ENCODE data around the gene SLC49A3. TPM values are rescaled to one million over a fixed set of nuclear protein-coding genes. Genes with fewer than 3 reads are reported as not detected.
"Not testable (repeated sequence)": the region's sequence is repeated elsewhere in the genome, so short reads cannot be mapped to it uniquely, and the experiment has no call there.

SLC49A3 gene
- 3.9 and 5.1 TPM in 2 replicates for total RNA-seq
- 0.42 and 0.62 TPM in 2 replicates for polyA plus RNA-seq
- 0.99 and 1.1 TPM in 2 replicates for polyA plus RNA-seq (2012)
- polyA minus RNA-seq (ENCODE audit: low replicate concordance) = 0.30 and 0.35 TPM in 2 replicates

DNA sequence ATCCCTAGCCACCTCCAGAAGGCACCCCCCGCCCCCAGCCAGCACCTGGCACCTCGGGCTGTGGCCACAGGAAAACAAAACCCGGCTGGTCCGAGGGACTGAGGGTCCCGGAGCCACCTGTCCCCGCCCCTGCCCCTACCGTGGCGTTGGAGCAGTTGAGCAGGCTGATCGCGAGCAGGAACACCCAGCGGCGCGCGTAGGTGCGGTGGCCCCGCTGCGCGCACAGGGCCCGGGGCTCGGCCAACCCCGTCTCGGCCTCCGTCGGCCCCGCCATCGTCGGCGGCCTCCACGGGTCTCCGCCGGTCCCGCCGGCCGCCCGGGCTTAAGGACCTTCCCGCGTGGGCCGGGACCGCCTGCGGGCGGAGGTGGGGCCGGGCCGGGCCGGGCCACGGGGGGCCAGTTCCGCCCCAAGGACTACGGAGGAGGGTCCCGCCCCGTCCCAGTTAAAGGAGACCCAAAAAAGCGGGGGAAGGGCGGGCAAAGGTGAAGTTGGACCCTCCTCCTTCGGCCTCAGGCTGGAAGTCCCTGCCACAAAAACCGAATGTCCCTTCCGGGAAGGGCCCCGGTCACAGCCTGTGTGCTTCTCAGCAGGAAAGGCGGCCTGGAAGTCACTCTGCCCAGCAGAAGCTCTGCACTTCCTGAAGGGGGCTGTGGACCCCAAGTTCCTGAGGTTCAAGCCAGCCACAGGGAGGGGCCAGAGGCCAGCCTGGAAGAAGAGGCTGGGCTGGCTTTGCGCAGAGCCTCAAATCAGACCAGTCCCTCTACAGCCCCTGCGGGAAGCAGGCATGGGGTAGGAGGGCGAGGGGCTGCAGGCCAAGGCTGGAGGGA, at the start of gene SLC49A3:
TSS of gene SLC49A3 (minus strand) at position 298 of the 828 bp plus-strand sequence. CDS start at position 274, 24 bp downstream.
- Histone ChIP-seq H4K20me1 (ENCODE audit: control insufficient read depth, extremely low read depth, insufficient read depth, low read length) (no peaks in the 10 kb centered on the region), H3K79me2 (ENCODE audit: control insufficient read depth, insufficient read depth, low read length) (no peaks in the 10 kb centered on the region), H3K4me3 (replicated peaks in 1 of 4; ENCODE audit: control extremely low read depth in 1 of 4, insufficient read depth in 1 of 4, low read depth in 3 of 4, low read length in 4 of 4) (peak within 1 kb of the TSS in 2 of 4 experiments; percentile 12 to 40), H3K9me3 (ENCODE audit: control insufficient read depth, insufficient read depth, low read depth, low read length) (no peaks in the 10 kb centered on the region), H3K27ac (ENCODE audit: insufficient read depth, low read length) (peak within 1 kb of the TSS; percentile 25), H3K4me1 (ENCODE audit: control insufficient read depth, extremely low read depth, insufficient read depth, low read length) (peaks cover 8% of the 10 kb centered on the region), H3K36me3 (ENCODE audit: control insufficient read depth, insufficient read depth, low read length) (no peaks in the 10 kb centered on the region), H3K4me2 (ENCODE audit: extremely low read depth, insufficient read depth, low read length) (peak within 1 kb of the TSS; percentile 51), H2AFZ (ENCODE audit: low read length) (peak within 1 kb of the TSS; percentile 62), H3K27me3 (ENCODE audit: control insufficient read depth, insufficient read depth, low read length) (no peaks in the 10 kb centered on the region), H3K9ac (ENCODE audit: insufficient read depth, low read length) (no peak within 1 kb of the TSS)
- no peak for DNase-seq (ENCODE audit: low read depth in 2 of 2)
- TF ChIP-seq EZH2 (IDR thresholded peaks at IDR 0.05; ENCODE audit: low read length, missing control alignments) (no peak), CTCF (conservative IDR thresholded peaks at IDR 0.05 in 1 of 2, IDR thresholded peaks at IDR 0.05 in 1 of 2; ENCODE audit: low read depth in 1 of 2, low read length in 2 of 2) (no peak)

GRCh38 chr4:736561-736960, 47.6 kb upstream of the SLC49A3 start:
- not testable (repeated sequence) for H3K4me1 ChIP-seq (ENCODE audit: control insufficient read depth, extremely low read depth, insufficient read depth, low read length); DNase-seq (ENCODE audit: low read depth in 2 of 2); H3K4me2 ChIP-seq (ENCODE audit: extremely low read depth, insufficient read depth, low read length); H3K79me2 ChIP-seq (ENCODE audit: control insufficient read depth, insufficient read depth, low read length); H3K27me3 ChIP-seq (ENCODE audit: control insufficient read depth, insufficient read depth, low read length); H3K4me3 ChIP-seq (replicated peaks in 1 of 4; ENCODE audit: control extremely low read depth in 1 of 4, insufficient read depth in 1 of 4, low read depth in 3 of 4, low read length in 4 of 4); H3K27ac ChIP-seq (ENCODE audit: insufficient read depth, low read length); H3K9ac ChIP-seq (ENCODE audit: insufficient read depth, low read length); H2AFZ ChIP-seq (ENCODE audit: low read length); H4K20me1 ChIP-seq (ENCODE audit: control insufficient read depth, extremely low read depth, insufficient read depth, low read length); H3K9me3 ChIP-seq (ENCODE audit: control insufficient read depth, insufficient read depth, low read depth, low read length)
- H3K36me3 ChIP-seq (ENCODE audit: control insufficient read depth, insufficient read depth, low read length) = peaks cover 39% of the 10 kb centered on the region

GRCh38 chr4:735583-735982, 46.6 kb upstream of the SLC49A3 start:
- no peak for DNase-seq (ENCODE audit: low read depth in 2 of 2)
- Histone ChIP-seq H3K36me3 (ENCODE audit: control insufficient read depth, insufficient read depth, low read length) (peaks cover 44% of the 10 kb centered on the region), H3K27ac (ENCODE audit: insufficient read depth, low read length) (no peak overlapping the region)

More at GRCh38 chr4:735583-735982, 46.6 kb upstream of the SLC49A3 start:
- Histone ChIP-seq H3K4me3 (replicated peaks in 1 of 4; ENCODE audit: control extremely low read depth in 1 of 4, insufficient read depth in 1 of 4, low read depth in 3 of 4, low read length in 4 of 4) (no peak overlapping the region), H3K4me2 (ENCODE audit: extremely low read depth, insufficient read depth, low read length) (no peak overlapping the region), H3K4me1 (ENCODE audit: control insufficient read depth, extremely low read depth, insufficient read depth, low read length) (no peaks in the 10 kb centered on the region), H2AFZ (ENCODE audit: low read length) (no peak overlapping the region), H3K9ac (ENCODE audit: insufficient read depth, low read length) (no peak overlapping the region), H4K20me1 (ENCODE audit: control insufficient read depth, extremely low read depth, insufficient read depth, low read length) (no peaks in the 10 kb centered on the region), H3K27me3 (ENCODE audit: control insufficient read depth, insufficient read depth, low read length) (no peaks in the 10 kb centered on the region), H3K79me2 (ENCODE audit: control insufficient read depth, insufficient read depth, low read length) (no peaks in the 10 kb centered on the region), H3K9me3 (ENCODE audit: control insufficient read depth, insufficient read depth, low read depth, low read length) (no peaks in the 10 kb centered on the region)
- TF ChIP-seq EZH2 (IDR thresholded peaks at IDR 0.05; ENCODE audit: low read length, missing control alignments) (no peak), CTCF (conservative IDR thresholded peaks at IDR 0.05 in 1 of 2, IDR thresholded peaks at IDR 0.05 in 1 of 2; ENCODE audit: low read depth in 1 of 2, low read length in 2 of 2) (no peak)
